ENCODE data around the gene RRP8. TPM values are rescaled to one million over a fixed set of nuclear protein-coding genes. Genes with fewer than 3 reads are reported as not detected.
A peak's percentile ranks its signal among the peaks of the same experiment; 100 is the strongest.

The RRP8 gene
- total and polyA plus RNA-seq, 9 of the 15 experiments (the other 6 are each of a cell fraction or from before 2014, with no cell fraction given), result 5.7 to 47.3 (median 32.6) TPM

DNA sequence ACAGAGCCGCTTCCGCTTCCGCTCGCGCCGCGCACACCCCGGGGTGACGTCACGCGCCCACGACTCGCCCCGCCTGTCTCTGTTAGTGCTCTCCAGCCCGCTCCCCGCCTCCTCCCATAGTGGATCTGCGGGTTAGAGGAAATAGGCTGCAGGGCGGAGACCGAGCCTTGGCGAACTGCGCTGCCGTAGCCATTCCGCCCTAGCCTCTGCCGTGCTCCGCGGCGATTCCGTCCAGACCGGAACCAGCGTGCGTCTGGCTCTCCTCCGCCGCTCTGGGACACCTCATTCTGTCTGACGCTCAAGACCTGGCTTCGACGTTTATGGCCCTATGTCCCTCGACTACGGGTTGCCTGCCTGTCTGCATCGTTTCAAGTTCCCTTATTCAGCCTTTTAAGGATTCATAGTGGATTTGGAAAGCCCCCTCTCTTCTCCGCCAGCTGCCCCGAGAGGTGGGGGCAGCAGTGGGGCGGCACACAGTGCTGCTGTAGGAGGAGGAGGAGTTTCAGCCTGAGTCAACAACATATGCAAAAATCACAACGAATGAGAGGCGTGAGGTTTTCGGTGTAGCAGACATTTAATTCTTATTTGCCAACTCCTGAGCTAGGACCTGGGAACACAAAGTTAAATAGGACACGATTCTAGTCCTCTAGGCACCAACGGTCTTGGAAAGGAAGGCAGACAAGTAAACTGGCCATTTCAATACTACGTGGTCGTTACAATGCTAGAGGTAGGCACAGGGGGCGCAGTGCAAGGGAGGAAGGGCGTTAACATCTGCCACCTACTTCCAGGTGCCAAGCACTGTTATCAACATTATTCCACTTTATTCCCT lies 9.0 kb upstream of the RRP8 start, which contains the start of gene TAF10 (continued):
- TF ChIP-seq, protein P1, sequence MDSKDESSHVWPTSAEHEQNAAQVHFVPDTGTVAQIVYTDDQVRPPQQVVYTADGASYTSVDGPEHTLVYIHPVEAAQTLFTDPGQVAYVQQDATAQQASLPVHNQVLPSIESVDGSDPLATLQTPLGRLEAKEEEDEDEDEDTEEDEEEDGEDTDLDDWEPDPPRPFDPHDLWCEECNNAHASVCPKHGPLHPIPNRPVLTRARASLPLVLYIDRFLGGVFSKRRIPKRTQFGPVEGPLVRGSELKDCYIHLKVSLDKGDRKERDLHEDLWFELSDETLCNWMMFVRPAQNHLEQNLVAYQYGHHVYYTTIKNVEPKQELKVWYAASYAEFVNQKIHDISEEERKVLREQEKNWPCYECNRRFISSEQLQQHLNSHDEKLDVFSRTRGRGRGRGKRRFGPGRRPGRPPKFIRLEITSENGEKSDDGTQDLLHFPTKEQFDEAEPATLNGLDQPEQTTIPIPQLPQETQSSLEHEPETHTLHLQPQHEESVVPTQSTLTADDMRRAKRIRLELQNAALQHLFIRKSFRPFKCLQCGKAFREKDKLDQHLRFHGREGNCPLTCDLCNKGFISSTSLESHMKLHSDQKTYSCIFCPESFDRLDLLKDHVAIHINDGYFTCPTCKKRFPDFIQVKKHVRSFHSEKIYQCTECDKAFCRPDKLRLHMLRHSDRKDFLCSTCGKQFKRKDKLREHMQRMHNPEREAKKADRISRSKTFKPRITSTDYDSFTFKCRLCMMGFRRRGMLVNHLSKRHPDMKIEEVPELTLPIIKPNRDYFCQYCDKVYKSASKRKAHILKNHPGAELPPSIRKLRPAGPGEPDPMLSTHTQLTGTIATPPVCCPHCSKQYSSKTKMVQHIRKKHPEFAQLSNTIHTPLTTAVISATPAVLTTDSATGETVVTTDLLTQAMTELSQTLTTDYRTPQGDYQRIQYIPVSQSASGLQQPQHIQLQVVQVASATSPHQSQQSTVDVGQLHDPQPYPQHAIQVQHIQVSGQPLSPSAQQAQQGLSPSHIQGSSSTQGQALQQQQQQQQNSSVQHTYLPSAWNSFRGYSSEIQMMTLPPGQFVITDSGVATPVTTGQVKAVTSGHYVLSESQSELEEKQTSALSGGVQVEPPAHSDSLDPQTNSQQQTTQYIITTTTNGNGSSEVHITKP (IDR thresholded peaks at IDR 0.05; ENCODE audit: partially characterized antibody), result peak; percentile 3
- TF ChIP-seq EHMT2 (IDR thresholded peaks at IDR 0.05), result no peak
- no peak for TF ChIP-seq COPS2 (conservative IDR thresholded peaks at IDR 0.05)
- TF ChIP-seq RAD21 (CRISPR knock-in tag; conservative IDR thresholded peaks at IDR 0.05 in 1 of 2, IDR thresholded peaks at IDR 0.05 in 1 of 2), result peak; percentile 24 to 30; a peak in 3 of 4 replicates
- TF ChIP-seq MIER1 (IDR thresholded peaks at IDR 0.05; ENCODE audit: low read depth), result no peak; the same call in 1 of the 2 replicates
- TF ChIP-seq MTA2 (IDR thresholded peaks at IDR 0.05; ENCODE audit: low read depth), result no peak
- TF ChIP-seq, protein P2, sequence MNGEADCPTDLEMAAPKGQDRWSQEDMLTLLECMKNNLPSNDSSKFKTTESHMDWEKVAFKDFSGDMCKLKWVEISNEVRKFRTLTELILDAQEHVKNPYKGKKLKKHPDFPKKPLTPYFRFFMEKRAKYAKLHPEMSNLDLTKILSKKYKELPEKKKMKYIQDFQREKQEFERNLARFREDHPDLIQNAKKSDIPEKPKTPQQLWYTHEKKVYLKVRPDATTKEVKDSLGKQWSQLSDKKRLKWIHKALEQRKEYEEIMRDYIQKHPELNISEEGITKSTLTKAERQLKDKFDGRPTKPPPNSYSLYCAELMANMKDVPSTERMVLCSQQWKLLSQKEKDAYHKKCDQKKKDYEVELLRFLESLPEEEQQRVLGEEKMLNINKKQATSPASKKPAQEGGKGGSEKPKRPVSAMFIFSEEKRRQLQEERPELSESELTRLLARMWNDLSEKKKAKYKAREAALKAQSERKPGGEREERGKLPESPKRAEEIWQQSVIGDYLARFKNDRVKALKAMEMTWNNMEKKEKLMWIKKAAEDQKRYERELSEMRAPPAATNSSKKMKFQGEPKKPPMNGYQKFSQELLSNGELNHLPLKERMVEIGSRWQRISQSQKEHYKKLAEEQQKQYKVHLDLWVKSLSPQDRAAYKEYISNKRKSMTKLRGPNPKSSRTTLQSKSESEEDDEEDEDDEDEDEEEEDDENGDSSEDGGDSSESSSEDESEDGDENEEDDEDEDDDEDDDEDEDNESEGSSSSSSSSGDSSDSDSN (IDR thresholded peaks at IDR 0.05; ENCODE audit: borderline replicate concordance in 1 of 2, low read depth in 2 of 2, low read length in 2 of 2), result peak in 1 of 2 experiments; percentile 23; a peak in 1 of 4 replicates
- TF ChIP-seq EZH2 (IDR thresholded peaks at IDR 0.05; ENCODE audit: borderline replicate concordance, low read depth, low read length), result no peak
- TF ChIP-seq ZNF785 (CRISPR knock-in tag; IDR thresholded peaks at IDR 0.05), result no peak
- TF ChIP-seq, protein P3, sequence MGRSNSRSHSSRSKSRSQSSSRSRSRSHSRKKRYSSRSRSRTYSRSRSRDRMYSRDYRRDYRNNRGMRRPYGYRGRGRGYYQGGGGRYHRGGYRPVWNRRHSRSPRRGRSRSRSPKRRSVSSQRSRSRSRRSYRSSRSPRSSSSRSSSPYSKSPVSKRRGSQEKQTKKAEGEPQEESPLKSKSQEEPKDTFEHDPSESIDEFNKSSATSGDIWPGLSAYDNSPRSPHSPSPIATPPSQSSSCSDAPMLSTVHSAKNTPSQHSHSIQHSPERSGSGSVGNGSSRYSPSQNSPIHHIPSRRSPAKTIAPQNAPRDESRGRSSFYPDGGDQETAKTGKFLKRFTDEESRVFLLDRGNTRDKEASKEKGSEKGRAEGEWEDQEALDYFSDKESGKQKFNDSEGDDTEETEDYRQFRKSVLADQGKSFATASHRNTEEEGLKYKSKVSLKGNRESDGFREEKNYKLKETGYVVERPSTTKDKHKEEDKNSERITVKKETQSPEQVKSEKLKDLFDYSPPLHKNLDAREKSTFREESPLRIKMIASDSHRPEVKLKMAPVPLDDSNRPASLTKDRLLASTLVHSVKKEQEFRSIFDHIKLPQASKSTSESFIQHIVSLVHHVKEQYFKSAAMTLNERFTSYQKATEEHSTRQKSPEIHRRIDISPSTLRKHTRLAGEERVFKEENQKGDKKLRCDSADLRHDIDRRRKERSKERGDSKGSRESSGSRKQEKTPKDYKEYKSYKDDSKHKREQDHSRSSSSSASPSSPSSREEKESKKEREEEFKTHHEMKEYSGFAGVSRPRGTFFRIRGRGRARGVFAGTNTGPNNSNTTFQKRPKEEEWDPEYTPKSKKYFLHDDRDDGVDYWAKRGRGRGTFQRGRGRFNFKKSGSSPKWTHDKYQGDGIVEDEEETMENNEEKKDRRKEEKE (IDR thresholded peaks at IDR 0.05; ENCODE audit: borderline replicate concordance in 1 of 2, control insufficient read depth in 1 of 2, low read depth in 2 of 2, low read length in 1 of 2), result no peak
- TF ChIP-seq SMAD2 (IDR thresholded peaks at IDR 0.05; ENCODE audit: low read depth, low read length), result no peak
- TF ChIP-seq KLF10 (CRISPR knock-in tag; IDR thresholded peaks at IDR 0.05), result no peak
- no peak; the same call in 1 of the 2 replicates for TF ChIP-seq DMBX1 (CRISPR knock-in tag; IDR thresholded peaks at IDR 0.05; ENCODE audit: borderline replicate concordance)
- no peak for TF ChIP-seq ZNF408 (CRISPR knock-in tag; IDR thresholded peaks at IDR 0.05; ENCODE audit: low read depth)
- TF ChIP-seq SNRNP70 (optimal IDR thresholded peaks at IDR 0.05; ENCODE audit: low read depth, low read length), result no peak
- peak; percentile 16; the same call in 1 of the 2 replicates for TF ChIP-seq ZNF445 (CRISPR knock-in tag; IDR thresholded peaks at IDR 0.05; ENCODE audit: low read depth)
- peak; percentile 68; the same call in 1 of the 2 replicates for TF ChIP-seq CTBP1 (IDR thresholded peaks at IDR 0.05; ENCODE audit: borderline replicate concordance)
- no peak for TF ChIP-seq THRAP3 (IDR thresholded peaks at IDR 0.05; ENCODE audit: borderline replicate concordance)

Measured in K562 (cell line).